Bone marrow (tissue), 2 donors: ENCODE data around the gene RALGPS1.

ENCODE experiments used
- DNase-seq, 2 donors: peaks; one replicate each; lab custom pipeline; 2025; lab: John Stamatoyannopoulos, UW

The RALGPS1 gene

GRCh38 chr9:127122176-127123063 lies 207.8 kb downstream of the RALGPS1 start, which contains the start of gene ANGPTL2:
Gene ANGPTL2, minus strand, starts transcription at chr9:127122635. Its CDS starts 13,904 bp downstream, at chr9:127108731.
- peak in 1 of 2 donors; percentile 15 for DNase-seq

- DNase-seq: no peak
Observed at GRCh38 chr9:127123064-127123890, 208.7 kb downstream of the RALGPS1 start.

- DNase-seq: no peak
Observed at GRCh38 chr9:127124111-127124531, 209.5 kb downstream of the RALGPS1 start.

- no peak for DNase-seq
Observed at GRCh38 chr9:127124792-127125191, 210.2 kb downstream of the RALGPS1 start.

- DNase-seq: no peak
Observed at GRCh38 chr9:127126971-127127370, 212.4 kb downstream of the RALGPS1 start.

GRCh38 chr9:127128341-127129072 lies 213.9 kb downstream of the RALGPS1 start:
- no peak for DNase-seq

GRCh38 chr9:127129073-127129717 lies 214.6 kb downstream of the RALGPS1 start:
- no peak for DNase-seq

- no peak for DNase-seq
Observed at GRCh38 chr9:127129718-127130085, 215.1 kb downstream of the RALGPS1 start.

GRCh38 chr9:127130235-127130634 lies 215.7 kb downstream of the RALGPS1 start:
- DNase-seq: no peak

GRCh38 chr9:127130661-127131538 lies 216.3 kb downstream of the RALGPS1 start:
- no peak for DNase-seq

- no peak for DNase-seq
Observed at GRCh38 chr9:127131871-127132270, 217.3 kb downstream of the RALGPS1 start.

GRCh38 chr9:127132375-127132774 lies 217.8 kb downstream of the RALGPS1 start:
- DNase-seq: no peak

- no peak for DNase-seq
Observed at GRCh38 chr9:127132921-127133647, 218.5 kb downstream of the RALGPS1 start.

GRCh38 chr9:127133739-127134167 lies 219.2 kb downstream of the RALGPS1 start:
- DNase-seq: no peak

- no peak for DNase-seq
Observed at GRCh38 chr9:127135056-127135745, 220.6 kb downstream of the RALGPS1 start.

GRCh38 chr9:127136081-127136879 lies 221.7 kb downstream of the RALGPS1 start:
- no peak for DNase-seq

- DNase-seq: no peak
Observed at GRCh38 chr9:127136880-127137639, 222.5 kb downstream of the RALGPS1 start.
